Natural killer cell (primary cell): ENCODE data around the gene ANXA5. TPM values are rescaled to one million over a fixed set of nuclear protein-coding genes. Genes with fewer than 3 reads are reported as not detected.

ENCODE experiments used
- ATAC-seq, 3 donors: fragments of 150-1000 bp in 2 of 3; fragments of 200-7000 bp in 1 of 3; cut with Tn5 transposase; 1 replicate in 1 of 3; 2 replicates in 2 of 3; pipeline ENCODE4 v1.10.0; 2021; ENCODE audit warnings: mild to moderate bottlenecking in 2 of 3, moderate library complexity in 2 of 3
- DNase-seq, 2 donors: peaks; one replicate each; pipeline versions ENCODE4 v3.0.0 to v3.0.0-alpha.2; 2013 to 2021; ENCODE audit warnings: mixed read lengths in 1 of 2
- H3K27ac ChIP-seq: one replicate; pipeline ENCODE4 v1.5.1; 2013; ENCODE audit warnings: mild to moderate bottlenecking, low read length
- H3K27me3 ChIP-seq: one replicate; pipeline ENCODE4 v1.6.1; 2013; ENCODE audit warnings: low read length; ENCODE audit not compliant: control insufficient read depth, insufficient read depth
- H3K36me3 ChIP-seq: one replicate; pipeline ENCODE4 v1.6.1; 2013; ENCODE audit warnings: low read length; ENCODE audit not compliant: control insufficient read depth, insufficient read depth
- H3K4me1 ChIP-seq: one replicate; pipeline ENCODE4 v1.6.1; 2013; ENCODE audit warnings: low read length; ENCODE audit not compliant: control insufficient read depth, insufficient read depth
- H3K4me3 ChIP-seq: one replicate; pipeline ENCODE4 v1.5.1; 2013; ENCODE audit warnings: low read length
- H3K9me3 ChIP-seq: one replicate; pipeline ENCODE4 v1.6.1; 2013; ENCODE audit warnings: low read length; ENCODE audit not compliant: control insufficient read depth, insufficient read depth
- H3K27ac Mint-ChIP-seq, 2 donors: one replicate each; pipeline ENCODE4 v1.8.0; 2022; ENCODE audit warnings: mild to moderate bottlenecking in 2 of 2, mixed read lengths in 2 of 2, moderate library complexity in 1 of 2
- H3K27me3 Mint-ChIP-seq, 2 donors: one replicate each; pipeline ENCODE4 v1.8.0; 2022; ENCODE audit warnings: low read depth in 2 of 2, mixed read lengths in 2 of 2
- H3K36me3 Mint-ChIP-seq: one replicate; pipeline ENCODE4 v1.8.0; 2022; ENCODE audit warnings: mixed read lengths
- H3K4me1 Mint-ChIP-seq, 2 donors: one replicate each; pipeline ENCODE4 v1.8.0; 2022; ENCODE audit warnings: mixed read lengths in 2 of 2
- H3K4me3 Mint-ChIP-seq: one replicate; pipeline ENCODE4 v1.8.0; 2022; ENCODE audit warnings: mild to moderate bottlenecking, moderate library complexity, mixed read lengths
- H3K9me3 Mint-ChIP-seq, 2 donors: one replicate each; pipeline ENCODE4 v1.8.0; 2022; ENCODE audit warnings: mixed read lengths in 2 of 2
- CTCF ChIP-seq: fragments of 200-600 bp; IDR thresholded peaks from one replicate; pipeline ENCODE4 v1.8.0; 2022; ENCODE audit warnings: antibody characterized with exemption
- WGBS: methylation state at CpG from one replicate; pipeline ENCODE4 v1.1.7; 2013; ENCODE audit warnings: missing lambda C conversion rate; ENCODE audit not compliant: insufficient coverage; 5-methylcytosine and 5-hydroxymethylcytosine counted together
- intact Hi-C: fragments of 100-400 bp; cut with micrococcal nuclease; formaldehyde crosslinking; loops from one replicate; pipeline ENCODE4 v1.14.2; 2022
- total RNA-seq, 4 donors: library from RNA; stranded (reverse); fragments of 120-200 nt in 1 of 4; gene quantifications; one replicate each; pipeline versions ENCODE4 v1.2.3 to v1.2.4, GENCODE V29; 2013 to 2022

Gene ANXA5
- total RNA-seq, 3 donors from 2014 or later (not counting 1 experiment from before 2014, with no cell fraction given): 24.9 to 74.4 (median 33.1) TPM

GRCh38 chr4:121684561-121684960, 12.2 kb downstream of the ANXA5 start:
- no peaks in the 10 kb centered on the region for H3K27me3 ChIP-seq
- no peak overlapping the region for H3K4me3 ChIP-seq
- H3K27me3 Mint-ChIP-seq: peaks cover 0 to 2% of the 10 kb centered on the region in 2 donors
- H3K9me3 Mint-ChIP-seq: no peaks in the 10 kb centered on the region
- intact Hi-C loops: no loop called here
- H3K4me3 Mint-ChIP-seq: no peak overlapping the region
- no peaks in the 10 kb centered on the region for H3K36me3 Mint-ChIP-seq
- no peak for ATAC-seq
- H3K27ac Mint-ChIP-seq: no peak overlapping the region
- H3K4me1 Mint-ChIP-seq: no peaks in the 10 kb centered on the region
- DNase-seq: no peak
- no peak for TF ChIP-seq CTCF
- H3K9me3 ChIP-seq: no peaks in the 10 kb centered on the region
- H3K4me1 ChIP-seq: no peaks in the 10 kb centered on the region
- H3K36me3 ChIP-seq: peaks cover 10% of the 10 kb centered on the region
- WGBS: 98% methylated on average over 6 of the region's 8 CpGs
- no peak overlapping the region for H3K27ac ChIP-seq

GRCh38 chr4:121684016-121684415, 12.8 kb downstream of the ANXA5 start:
- Mint-ChIP-seq H3K9me3 (no peaks in the 10 kb centered on the region), H3K36me3 (no peaks in the 10 kb centered on the region), H3K27ac (no peak overlapping the region), H3K4me1 (no peaks in the 10 kb centered on the region), H3K27me3 (peaks cover 0 to 2% of the 10 kb centered on the region in 2 donors), H3K4me3 (no peak overlapping the region)
- no peak overlapping the region for H3K4me3 ChIP-seq
- WGBS: 60% methylated on average over 1 of the region's 1 CpG
- ATAC-seq: no peak
- DNase-seq: no peak
- no peaks in the 10 kb centered on the region for H3K4me1 ChIP-seq
- no peak overlapping the region for H3K27ac ChIP-seq
- peaks cover 10% of the 10 kb centered on the region for H3K36me3 ChIP-seq
- intact Hi-C loops: no loop called here
- no peaks in the 10 kb centered on the region for H3K27me3 ChIP-seq
- TF ChIP-seq CTCF: no peak
- H3K9me3 ChIP-seq: no peaks in the 10 kb centered on the region

GRCh38 chr4:121680571-121680970, 16.2 kb downstream of the ANXA5 start:
- Histone ChIP-seq H3K27me3 (no peaks in the 10 kb centered on the region), H3K27ac (no peak overlapping the region), H3K9me3 (no peaks in the 10 kb centered on the region), H3K36me3 (peaks cover 17% of the 10 kb centered on the region), H3K4me1 (no peaks in the 10 kb centered on the region), H3K4me3 (no peak overlapping the region)
- no peaks in the 10 kb centered on the region for H3K9me3 Mint-ChIP-seq
- no peak for TF ChIP-seq CTCF
- no peak overlapping the region for H3K4me3 Mint-ChIP-seq
- peaks cover 0 to 2% of the 10 kb centered on the region in 2 donors for H3K27me3 Mint-ChIP-seq
- ATAC-seq: no peak
- intact Hi-C loops: no loop called here
- no peak for DNase-seq
- H3K4me1 Mint-ChIP-seq: no peaks in the 10 kb centered on the region
- no peaks in the 10 kb centered on the region for H3K36me3 Mint-ChIP-seq
- 96% methylated on average over 3 of the region's 3 CpGs for WGBS
- H3K27ac Mint-ChIP-seq: no peak overlapping the region

- peaks cover 17% of the 10 kb centered on the region for H3K36me3 ChIP-seq
- intact Hi-C loops: no loop called here
- no peak overlapping the region for H3K27ac ChIP-seq
- H3K4me3 ChIP-seq: no peak overlapping the region
- no peaks in the 10 kb centered on the region for H3K27me3 Mint-ChIP-seq
- H3K4me1 ChIP-seq: no peaks in the 10 kb centered on the region
- H3K27me3 ChIP-seq: no peaks in the 10 kb centered on the region
- H3K4me1 Mint-ChIP-seq: no peaks in the 10 kb centered on the region
- TF ChIP-seq CTCF: no peak
- WGBS: 97% methylated on average over 3 of the region's 4 CpGs
- H3K36me3 Mint-ChIP-seq: no peaks in the 10 kb centered on the region
- ATAC-seq: no peak
- no peak for DNase-seq
- no peaks in the 10 kb centered on the region for H3K9me3 ChIP-seq
- H3K4me3 Mint-ChIP-seq: no peak overlapping the region
- H3K27ac Mint-ChIP-seq: no peak overlapping the region
- H3K9me3 Mint-ChIP-seq: no peaks in the 10 kb centered on the region
Observed at GRCh38 chr4:121679951-121680350, 16.8 kb downstream of the ANXA5 start.
